Islet precursor cell (in vitro differentiated cells): ENCODE data around the gene ADCY5.
"Not testable (repeated sequence)": the region's sequence is repeated elsewhere in the genome, so short reads cannot be mapped to it uniquely, and the experiment has no call there.

Experiments used
- DNase-seq: peaks from one replicate; pipeline ENCODE4 v3.0.0-alpha.2; 2018

The ADCY5 gene

GRCh38 chr3:123448536-123449101, at the start of gene ADCY5:
Gene ADCY5, minus strand, starts transcription at chr3:123449090. Its CDS starts 545 bp downstream, at chr3:123448545.
- DNase-seq, result no peak

- DNase-seq, result no peak
These were observed 45.0 kb upstream of the ADCY5 start for GRCh38 chr3:123493912-123494311.

- DNase-seq, result no peak
These were observed 43.2 kb upstream of the ADCY5 start for GRCh38 chr3:123491966-123492587.

GRCh38 chr3:123489400-123490004, 40.6 kb upstream of the ADCY5 start:
- DNase-seq, result peak; percentile 80

GRCh38 chr3:123488645-123489347, 39.9 kb upstream of the ADCY5 start:
- no peak for DNase-seq

GRCh38 chr3:123487063-123487462, 38.2 kb upstream of the ADCY5 start:
- not testable (repeated sequence) for DNase-seq

- DNase-seq, result no peak
These were observed 37.6 kb upstream of the ADCY5 start for GRCh38 chr3:123486460-123486859.

- DNase-seq, result no peak
These were observed 36.7 kb upstream of the ADCY5 start for GRCh38 chr3:123485551-123485950.

- DNase-seq, result no peak
These were observed 34.3 kb upstream of the ADCY5 start for GRCh38 chr3:123483146-123483545.

- DNase-seq, result no peak
These were observed 33.0 kb upstream of the ADCY5 start for GRCh38 chr3:123481722-123482457.

- DNase-seq, result no peak
These were observed 32.2 kb upstream of the ADCY5 start for GRCh38 chr3:123481071-123481470.

GRCh38 chr3:123480428-123480827, 31.5 kb upstream of the ADCY5 start:
- DNase-seq, result no peak

- no peak for DNase-seq
These were observed 31.0 kb upstream of the ADCY5 start for GRCh38 chr3:123479891-123480290.

GRCh38 chr3:123478314-123478713, 29.4 kb upstream of the ADCY5 start:
- no peak for DNase-seq

- DNase-seq, result no peak
These were observed 28.3 kb upstream of the ADCY5 start for GRCh38 chr3:123476967-123477750.

- DNase-seq, result no peak
These were observed 26.9 kb upstream of the ADCY5 start for GRCh38 chr3:123475786-123476185.

- DNase-seq, result no peak
These were observed 22.2 kb upstream of the ADCY5 start for GRCh38 chr3:123471106-123471505.

- no peak for DNase-seq
These were observed 20.6 kb upstream of the ADCY5 start for GRCh38 chr3:123469323-123469995.

GRCh38 chr3:123467046-123467445, 18.2 kb upstream of the ADCY5 start:
- DNase-seq, result no peak

- no peak for DNase-seq
These were observed 15.3 kb upstream of the ADCY5 start for GRCh38 chr3:123464211-123464610.

GRCh38 chr3:123459862-123460261, 11.0 kb upstream of the ADCY5 start:
- DNase-seq, result no peak

GRCh38 chr3:123458255-123458654, 9.4 kb upstream of the ADCY5 start:
- DNase-seq, result no peak
